HG03469 (cell line): ENCODE results near the gene INPP5A.

Experiments
- ATAC-seq: cut with Tn5 transposase; IDR thresholded peaks from one replicate; pipeline ENCODE4 v1.9.1; 2021; ENCODE audit warnings: mild to moderate bottlenecking, moderate library complexity, moderate number of reproducible peaks; ENCODE audit not compliant: unreplicated experiment

Gene INPP5A

DNA sequence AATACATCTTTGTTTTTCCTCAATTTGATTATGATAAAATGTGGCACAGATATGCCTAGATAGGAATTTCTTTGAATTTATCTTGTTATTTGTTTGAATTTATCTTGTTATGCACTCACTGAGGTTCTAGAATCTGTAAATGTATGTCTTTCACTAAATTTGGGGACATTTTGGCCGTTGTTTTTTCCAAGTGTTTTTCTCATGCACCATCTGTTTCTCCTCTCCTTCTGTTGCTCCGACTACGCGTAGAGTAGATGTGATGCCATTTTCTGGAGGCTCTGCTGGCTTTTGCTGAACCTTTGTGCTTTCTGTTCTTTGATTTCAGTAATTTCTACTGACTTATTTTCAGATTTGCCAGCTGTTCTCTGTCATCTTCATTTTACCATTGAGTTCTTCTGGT lies 101.9 kb downstream of the INPP5A start:
- no peak for ATAC-seq

DNA sequence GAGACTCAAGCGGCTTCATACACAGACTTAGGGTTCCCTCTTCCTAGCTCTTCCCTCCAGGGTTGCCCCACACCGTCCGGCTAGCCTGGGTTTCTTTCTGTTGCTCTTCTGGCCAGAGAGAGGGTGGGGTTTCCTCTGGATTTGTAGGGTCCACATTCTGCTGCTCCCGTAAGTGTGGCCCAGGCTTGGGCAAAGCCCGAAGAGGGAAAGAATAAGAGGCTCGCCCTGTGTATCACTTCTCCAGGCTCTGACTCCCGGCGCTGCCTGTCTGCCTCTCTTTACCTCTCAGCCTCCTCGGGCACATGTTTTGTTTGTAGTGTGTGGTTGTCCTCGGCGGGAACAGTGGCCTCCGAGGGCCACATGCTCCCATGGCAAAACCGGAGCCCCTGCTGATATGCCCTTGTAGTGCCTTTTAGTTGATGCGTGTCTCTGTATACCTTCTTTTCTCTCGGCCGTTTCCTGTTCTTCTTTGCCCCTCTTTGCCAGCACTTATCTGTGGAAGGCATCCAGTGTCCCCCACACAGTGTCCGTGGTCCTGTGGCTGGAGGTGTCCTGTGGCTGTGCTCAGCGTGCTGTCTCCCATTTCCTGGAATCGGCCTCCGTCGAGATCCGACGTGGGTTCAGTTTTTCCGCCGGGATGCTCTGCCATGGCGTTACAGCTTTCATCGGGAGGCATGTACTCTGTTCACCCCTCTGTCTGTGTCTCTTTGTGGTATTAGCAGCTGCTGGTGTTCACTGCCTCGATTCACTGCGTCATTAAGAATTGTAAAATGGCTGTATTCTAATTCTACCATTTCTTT lies 102.9 kb downstream of the INPP5A start:
- ATAC-seq, result no peak

DNA sequence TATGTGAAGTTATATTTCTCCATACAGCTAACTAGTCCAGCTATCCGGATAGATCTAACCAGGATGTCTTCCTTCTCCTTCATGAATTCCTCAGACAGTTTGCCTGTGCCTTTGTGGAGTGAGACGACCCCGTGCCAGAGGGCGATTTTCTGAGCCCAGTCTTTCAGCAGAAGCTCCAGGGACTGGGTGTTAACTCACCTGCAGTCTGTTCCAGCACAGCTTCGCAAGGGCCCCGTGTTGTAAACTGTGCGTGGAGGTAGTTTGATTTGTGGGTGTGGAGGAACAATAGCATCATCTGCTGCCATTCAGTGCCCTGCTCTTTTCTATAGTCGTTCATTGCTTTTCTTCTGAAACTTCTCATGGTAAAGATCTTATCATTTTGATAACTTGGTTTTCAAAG lies 103.8 kb downstream of the INPP5A start:
- ATAC-seq, result no peak

DNA sequence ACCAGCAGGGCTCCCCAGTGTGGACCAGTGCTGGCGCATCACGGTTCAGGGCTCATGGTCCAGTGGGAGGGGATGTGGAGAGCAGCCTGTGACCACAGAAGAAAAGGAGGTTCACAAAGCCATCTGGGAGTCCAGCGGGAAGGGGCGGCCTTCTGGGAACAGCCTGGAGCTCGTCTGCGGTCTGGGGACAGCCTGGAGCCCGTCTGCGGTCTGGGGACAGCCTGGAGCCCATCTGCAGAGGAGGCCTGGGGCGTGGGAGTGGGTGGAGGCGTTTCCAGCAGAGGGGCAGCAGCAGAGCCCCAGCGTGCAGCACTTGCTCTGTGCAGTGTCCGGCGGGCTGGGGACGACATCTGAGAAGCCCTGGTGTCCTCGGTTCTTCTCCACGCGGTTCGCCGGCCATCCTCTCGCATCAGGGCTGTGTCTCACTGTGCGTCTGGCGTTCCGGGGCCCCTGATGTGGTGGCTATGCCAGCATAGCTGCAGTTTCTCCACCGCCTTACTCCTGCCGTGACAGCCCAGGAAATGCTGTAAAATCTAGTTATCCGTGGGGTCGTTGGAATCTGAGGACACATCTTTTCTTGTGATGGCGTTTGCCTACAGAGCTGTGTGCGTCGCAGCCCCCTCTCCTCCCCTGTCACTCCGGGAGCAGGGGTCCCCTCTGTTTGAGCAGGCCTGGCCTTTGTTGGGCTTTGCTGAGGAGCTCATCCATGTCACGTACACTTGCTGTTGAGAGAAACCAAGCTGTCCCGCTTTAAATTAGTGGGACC lies 104.6 kb downstream of the INPP5A start:
- no peak for ATAC-seq

DNA sequence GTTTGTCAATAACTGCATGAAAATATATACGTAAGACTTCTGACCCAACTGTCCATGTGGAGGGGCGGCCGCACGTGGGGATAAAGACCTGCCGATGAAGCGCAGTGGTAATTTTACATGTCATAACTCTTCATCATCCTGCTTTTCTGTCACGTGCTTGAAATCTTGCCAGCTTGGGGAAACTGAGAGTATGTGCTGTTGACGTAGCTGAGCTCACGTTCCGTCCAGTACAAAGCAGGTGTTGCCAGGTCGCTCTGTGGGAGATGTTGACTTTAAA lies 105.1 kb downstream of the INPP5A start:
- ATAC-seq, result no peak

DNA sequence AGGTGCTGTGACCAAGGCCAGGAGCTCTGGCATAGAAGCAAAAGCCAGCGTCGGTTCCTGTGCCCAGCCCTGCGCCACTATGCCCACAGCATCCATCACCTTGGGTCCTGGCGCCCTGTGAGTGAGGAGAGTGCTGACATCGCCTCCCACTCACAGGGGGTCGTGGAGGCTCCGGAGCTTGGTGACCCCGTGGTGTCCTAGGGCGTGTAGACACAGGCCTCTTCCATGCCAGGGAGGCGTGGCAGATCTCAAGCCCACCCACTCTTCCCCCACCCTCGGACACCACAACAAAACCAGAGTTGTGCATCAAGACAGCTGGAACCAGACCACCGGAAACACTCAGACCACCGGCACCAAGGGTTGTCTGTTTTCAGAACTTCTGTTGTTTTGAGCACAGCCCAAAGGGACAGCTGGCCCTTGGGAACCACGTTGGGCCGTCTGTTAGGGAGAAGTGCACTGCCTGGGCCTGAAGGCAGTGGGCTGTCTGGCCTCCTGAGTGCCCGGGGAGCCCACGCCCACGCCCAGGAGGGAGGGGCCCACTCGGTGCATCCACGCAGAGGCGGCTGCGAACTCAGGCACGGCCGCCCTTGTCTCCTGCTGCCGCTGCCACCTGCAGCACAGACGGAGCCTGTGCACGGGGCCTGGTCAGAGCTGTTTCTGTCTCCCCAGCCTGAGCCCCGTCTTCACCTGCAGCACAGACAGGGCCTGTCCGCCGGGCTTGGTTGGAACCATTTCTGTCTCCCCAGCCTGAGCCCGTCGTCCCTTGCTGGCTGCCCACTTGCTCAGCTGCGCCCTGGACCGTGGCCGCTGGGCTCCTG lies 106.3 kb downstream of the INPP5A start:
- no peak for ATAC-seq

DNA sequence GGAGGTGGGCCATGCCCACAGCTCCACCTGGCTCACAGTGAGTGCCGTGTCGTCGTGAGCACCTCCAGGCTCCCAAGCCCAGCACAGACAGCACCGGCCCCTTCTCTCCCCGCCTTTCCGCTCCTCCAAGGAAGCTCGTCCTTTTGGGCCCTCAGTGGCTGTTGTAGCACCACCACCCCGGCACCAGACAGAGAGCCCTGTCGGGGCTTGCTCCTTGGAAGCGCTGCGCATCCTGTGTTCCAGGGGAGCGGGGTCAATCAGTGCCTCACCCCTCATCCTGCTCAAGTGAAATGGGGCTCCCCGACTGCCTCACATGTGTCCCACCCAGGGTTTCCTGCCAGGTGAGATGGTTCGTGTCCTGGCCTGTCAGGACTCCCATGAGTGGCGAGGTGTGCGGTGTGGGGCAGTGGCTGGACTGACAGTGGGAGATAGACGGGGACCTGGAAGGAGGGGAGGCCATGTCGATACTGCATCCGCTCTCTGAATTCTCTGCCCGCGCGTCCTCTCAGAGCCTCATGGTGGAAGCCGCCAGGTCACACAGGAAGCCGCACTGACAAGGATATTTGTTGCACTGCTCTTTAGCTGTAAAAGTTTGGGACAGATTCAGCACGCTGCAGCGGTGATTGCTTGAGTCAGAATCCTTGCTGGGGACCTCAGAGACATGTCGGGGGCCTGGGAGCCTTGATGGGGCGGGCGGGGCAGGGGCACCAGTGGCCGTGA lies 107.1 kb downstream of the INPP5A start:
- no peak for ATAC-seq

DNA sequence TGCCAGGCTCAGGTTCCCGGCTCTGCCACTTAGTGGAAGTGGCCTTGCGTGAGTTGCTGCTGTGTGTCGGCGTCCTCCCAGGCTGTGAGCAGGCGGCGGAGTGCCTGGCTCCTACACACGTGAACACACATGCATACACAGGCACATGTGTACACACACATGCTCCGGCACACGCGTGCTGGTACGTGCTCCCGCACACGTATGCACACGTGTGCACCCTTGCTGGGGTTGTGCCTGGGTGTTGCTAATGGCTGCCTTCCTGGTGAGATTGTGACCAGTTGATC lies 107.6 kb downstream of the INPP5A start:
- no peak for ATAC-seq

DNA sequence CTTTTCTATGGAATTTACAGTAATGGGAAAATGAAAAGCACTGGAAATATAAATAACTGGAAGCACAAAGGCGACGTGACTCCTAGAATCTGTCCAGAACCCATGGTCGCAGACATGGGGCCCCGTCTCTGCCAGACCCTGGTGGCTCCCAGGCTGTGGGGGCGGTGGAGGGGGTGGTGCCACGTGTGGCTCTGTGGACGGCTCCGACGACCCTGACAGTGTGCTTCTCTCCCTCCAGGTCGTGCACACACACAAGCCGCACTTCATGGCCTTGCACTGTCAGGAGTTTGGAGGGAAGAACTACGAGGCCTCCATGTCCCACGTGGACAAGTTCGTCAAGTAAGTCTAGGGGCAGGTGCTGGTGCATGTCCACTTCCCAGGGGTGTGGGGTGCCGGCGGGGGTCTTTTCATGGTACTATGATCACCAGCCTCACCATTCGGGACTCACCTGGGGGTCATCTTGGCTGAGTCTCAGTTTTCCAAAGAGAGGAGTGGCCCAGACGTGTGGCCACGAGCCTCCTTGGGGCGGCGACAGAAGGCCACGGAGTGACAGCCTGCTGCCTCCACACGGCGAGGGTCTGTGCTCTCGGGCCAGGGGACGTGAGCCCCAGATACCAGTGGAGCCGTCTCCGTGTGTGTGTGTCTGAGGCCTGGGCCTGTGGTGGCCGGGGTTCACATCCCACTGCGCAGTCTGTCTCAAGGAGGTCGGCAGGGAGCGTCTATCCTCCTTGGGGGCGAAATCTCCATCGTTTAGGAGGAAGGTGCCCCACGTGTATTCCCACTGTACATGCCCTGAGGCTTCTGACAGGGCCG lies 108.2 kb downstream of the INPP5A start:
- ATAC-seq, result no peak

DNA sequence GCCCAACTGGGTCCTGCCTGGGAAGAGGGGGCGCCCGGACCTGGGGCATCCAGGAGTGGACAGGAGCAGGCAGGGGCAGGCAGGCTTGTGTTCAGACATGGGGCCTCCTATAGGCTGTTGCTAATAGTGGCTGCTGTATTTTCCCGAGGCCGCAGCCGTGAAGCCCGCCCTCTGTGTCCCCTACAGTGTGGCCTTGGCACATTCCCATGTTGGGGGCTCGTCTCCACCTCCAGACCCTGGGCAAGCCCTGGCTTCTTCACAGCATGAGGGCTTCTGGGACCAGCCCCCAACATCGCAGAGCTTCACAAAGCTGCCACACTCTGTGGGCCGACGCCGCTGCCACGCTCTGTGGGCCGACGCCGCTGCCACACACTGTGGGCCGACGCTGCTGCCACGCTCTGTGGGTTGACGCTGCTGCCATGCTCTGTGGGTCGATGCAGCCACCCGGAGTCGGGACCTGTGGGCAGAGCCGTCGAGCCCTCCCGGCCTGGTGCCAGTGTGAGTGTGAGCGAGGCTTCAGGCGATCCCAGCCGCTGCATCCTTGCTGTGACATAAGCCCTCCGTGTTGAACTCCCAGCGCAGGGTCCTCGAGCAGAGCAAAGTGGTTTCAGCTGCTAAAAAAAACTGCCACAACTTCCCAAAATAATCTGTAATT lies 109.0 kb downstream of the INPP5A start:
- no peak for ATAC-seq

DNA sequence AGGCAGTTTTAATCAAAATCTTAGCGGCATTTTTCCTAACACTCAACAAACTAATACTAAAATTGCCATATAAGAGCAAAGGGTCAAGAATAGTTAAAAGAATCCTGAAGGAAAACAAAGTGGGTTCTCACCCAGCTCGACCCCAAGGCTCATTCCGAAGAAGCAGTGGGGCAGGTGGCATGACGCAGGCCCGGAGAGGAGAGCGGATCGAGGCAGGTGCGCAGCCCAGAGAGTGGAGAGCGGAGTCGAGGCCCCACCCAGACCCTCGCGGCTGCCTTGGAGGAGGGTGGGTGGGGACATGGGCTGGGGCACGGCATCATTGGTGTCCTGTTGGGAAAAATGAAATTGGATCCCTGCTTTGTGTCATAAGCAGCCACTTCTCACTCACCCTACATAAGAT lies 109.8 kb downstream of the INPP5A start:
- no peak for ATAC-seq

DNA sequence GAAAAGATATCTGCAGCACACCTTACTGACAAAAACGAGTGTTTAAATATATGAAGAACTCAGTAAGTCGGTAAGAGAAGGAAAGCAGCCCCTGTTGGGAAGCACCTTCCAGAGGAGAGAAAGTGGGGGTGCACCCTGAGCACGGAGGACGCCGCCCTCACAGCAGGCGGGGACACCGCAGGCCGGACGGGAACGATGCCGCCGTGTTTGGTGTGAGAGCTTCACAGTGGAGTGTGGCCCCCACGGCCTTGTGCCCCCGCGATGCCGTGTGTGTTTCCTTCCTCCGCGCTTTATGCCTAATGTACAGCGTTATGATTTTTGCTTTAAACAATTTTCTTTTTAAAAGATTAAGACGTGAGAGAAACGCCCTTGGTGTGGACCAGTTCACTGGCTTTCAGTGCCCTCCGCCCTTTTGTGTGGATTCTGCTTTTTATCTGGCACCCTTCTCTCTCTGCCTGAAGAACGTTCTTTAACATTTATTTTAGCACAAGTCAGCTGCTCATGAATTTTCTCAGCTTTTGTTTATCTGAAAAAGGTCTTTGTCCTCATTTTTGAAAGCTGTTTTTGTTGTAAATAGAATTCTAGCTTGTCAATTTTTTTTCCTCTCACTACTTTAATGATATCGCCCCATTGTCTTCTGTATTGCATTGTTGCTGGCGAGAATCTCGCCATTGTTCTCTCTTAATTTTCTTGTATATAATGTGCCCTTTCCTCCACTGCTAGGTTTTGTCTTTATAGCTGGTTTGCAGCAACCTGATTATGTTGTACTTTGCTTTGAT lies 110.7 kb downstream of the INPP5A start:
- no peak for ATAC-seq

DNA sequence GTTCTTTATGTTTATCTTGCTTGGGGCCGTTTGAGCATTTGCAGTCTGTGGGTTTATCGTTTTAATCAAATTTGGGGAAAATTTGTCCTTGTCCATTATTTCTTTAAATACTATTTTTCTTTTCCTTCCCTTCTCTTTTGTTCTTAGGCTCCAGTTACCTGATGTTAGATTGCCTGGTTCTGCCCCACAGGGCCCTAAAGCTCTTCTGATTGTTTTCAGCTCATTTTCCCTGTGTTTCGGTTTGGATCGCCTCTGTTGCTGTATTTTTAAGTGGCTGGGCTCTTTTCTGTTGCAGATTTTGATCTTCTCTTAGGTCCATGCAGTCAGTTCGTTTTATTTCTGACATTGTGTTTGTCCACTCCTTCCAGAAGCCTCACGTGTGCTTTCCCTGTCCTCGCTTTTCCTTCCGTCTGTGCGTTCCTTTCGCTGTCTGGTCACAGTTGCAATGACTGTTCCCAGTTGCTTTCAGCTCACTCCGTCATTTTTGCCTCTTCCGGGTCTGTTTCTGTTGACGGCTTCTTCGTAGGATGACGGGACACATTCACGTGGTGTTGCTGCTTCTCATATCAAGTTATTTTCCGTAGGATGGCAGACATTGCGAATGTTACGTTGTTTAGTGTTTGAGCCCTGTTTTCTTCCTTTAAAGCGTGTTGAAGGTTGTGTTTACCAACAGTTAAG lies 111.4 kb downstream of the INPP5A start:
- ATAC-seq, result no peak

DNA sequence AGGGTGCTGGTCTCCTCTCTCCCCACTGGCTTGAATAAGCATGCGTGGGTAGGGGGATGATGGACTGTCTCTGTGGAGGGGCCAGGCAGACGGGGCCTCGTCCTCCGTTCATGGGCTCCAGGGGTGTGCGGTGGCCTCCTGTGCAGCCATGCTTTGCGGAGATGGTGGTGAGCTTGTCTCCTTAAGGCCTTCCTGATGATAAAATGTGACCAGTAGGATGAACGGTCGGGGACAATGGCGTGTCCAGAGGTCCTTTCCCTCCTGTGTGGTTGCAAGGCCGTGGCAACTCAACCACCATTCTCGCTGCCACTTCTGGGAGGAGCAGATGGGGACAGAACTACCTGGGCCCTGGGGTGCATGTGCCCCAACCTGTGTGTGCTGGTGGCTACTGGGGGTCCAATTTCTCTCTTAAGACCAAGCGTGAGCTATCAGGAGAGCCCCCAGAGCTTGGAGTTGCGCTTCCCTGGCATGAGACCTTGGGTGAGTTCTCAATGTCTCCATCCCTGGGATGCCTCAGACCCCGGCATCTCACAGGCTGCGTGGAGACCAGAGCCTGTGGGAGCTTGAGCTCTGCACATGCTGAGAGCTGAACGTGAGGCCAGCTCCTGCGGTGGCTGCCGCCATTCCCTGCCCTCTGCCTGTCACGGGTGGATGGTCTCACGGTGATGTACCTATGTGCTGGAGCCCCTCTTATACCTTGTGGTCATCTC lies 112.2 kb downstream of the INPP5A start:
- no peak for ATAC-seq

DNA sequence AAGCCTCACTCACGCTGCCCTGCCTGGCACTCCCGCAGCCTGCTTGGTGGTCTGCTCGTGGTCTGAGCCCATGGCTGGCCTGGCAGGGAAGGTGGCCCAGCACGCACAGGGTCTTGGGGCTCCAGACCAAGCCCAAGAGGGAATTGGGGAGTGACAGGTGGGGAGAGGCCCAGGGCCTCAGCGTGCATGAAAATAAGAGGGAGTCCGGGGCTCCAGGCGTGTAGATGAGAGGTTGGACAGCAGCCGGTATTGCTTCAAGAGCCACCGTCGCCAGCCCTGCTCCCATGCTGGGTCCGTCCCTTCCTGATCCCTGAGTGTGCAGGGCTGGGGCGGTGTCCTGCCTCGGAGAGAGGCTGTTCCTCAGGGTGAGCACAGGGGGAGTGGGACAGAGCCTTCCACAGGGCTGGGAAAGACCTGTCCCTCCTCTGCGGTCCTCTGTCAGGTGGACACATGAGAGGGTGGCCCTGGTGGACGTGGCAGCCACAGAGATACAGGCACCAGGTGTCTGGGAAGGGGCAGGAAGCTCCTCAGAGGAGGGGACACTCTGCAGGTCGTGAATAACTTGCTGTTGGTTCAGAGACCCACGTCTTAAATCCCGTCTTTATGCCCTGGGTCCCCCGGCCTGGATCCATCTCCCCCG lies 113.1 kb downstream of the INPP5A start:
- ATAC-seq, result no peak

DNA sequence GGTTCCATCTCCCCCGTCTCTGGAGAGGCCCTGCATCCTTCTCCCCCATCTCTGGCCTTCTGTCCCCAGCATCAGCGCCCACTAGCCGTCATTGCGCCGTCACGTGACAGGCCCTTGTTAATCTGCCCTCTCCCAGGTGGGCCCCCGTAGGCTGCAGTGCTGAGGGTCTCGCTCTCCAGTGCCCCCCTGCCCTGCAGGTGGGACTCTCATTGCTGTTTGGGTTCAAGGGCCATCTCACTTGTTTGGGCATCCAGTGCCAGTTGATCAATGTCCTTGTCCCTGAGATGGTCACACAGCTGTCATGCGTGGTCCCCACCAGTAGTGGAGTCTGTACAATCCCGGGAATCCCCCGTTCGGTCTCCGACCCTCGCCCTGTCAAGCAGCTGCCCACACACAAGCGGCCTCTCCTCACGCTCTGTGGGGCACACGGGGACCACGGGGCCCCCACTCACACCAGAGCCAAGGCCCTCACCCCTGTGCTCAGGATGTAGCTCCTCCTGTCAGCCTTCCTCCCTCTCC lies 114.0 kb downstream of the INPP5A start:
- no peak for ATAC-seq

DNA sequence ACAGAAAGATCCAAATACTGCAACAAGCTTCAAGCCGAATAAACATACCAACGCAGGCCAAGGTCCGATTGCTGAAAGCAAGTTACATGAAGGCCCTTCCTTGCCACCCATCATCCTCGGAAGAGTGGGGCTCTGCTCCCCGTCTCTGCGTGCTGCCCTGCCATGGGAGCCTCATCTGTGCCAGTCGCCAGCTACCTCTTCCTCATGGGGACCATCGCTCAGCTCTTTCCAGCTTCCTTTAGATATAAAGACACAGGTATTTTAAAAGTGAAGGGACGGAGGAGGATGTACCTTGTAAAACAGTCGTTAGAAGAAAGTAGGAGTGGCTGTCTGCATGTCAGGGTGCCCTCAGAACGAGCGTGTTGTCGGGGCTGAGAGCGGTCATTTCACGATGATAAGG lies 114.9 kb downstream of the INPP5A start:
- no peak for ATAC-seq
